HEK293 (cell line): ENCODE data around the gene JUP.
A peak's percentile ranks its signal among the peaks of the same experiment; 100 is the strongest.

Experiments used
- FEZF1 ChIP-seq: fragments of 450-650 bp; formaldehyde crosslinking; IDR thresholded peaks from 2 replicates; pipeline ENCODE4 v1.5.1; 2016; ENCODE audit warnings: missing biosample characterization, missing genetic modification characterization
- GFI1B ChIP-seq: fragments of 450-650 bp; formaldehyde crosslinking; IDR thresholded peaks from 2 replicates; pipeline ENCODE4 v1.5.1; 2016; ENCODE audit warnings: missing biosample characterization, missing genetic modification characterization
- HOXA7 ChIP-seq: sonication (generic); formaldehyde crosslinking; IDR thresholded peaks from 2 replicates; pipeline ENCODE4 v1.8.1; 2022; ENCODE audit warnings: missing genetic modification reagents, borderline replicate concordance
- MYNN ChIP-seq: fragments of 450-650 bp; formaldehyde crosslinking; IDR thresholded peaks from 2 replicates; pipeline ENCODE4 v1.5.1; 2016; ENCODE audit warnings: missing biosample characterization, missing genetic modification characterization, borderline replicate concordance
- RBAK ChIP-seq: fragments of 450-650 bp; formaldehyde crosslinking; IDR thresholded peaks from 2 replicates; pipeline ENCODE4 v1.5.1; 2016; ENCODE audit warnings: missing biosample characterization, missing genetic modification characterization
- REPIN1 ChIP-seq: fragments of 450-650 bp; formaldehyde crosslinking; IDR thresholded peaks from 2 replicates; pipeline ENCODE4 v1.5.1; 2017; ENCODE audit warnings: missing biosample characterization, missing genetic modification characterization, low read depth
- SP2 ChIP-seq: fragments of 450-650 bp; formaldehyde crosslinking; IDR thresholded peaks from 2 replicates; pipeline ENCODE4 v1.5.1; 2016; ENCODE audit warnings: missing biosample characterization, missing genetic modification characterization
- SP7 ChIP-seq: fragments of 450-650 bp; formaldehyde crosslinking; IDR thresholded peaks from 2 replicates; pipeline ENCODE4 v1.5.1; 2016; ENCODE audit warnings: missing biosample characterization, missing genetic modification characterization
- ZBTB1 ChIP-seq: fragments of 450-650 bp; formaldehyde crosslinking; IDR thresholded peaks from 2 replicates; pipeline ENCODE4 v1.5.1; 2016; ENCODE audit warnings: missing biosample characterization, missing genetic modification characterization
- ZBTB21 ChIP-seq: fragments of 450-650 bp; formaldehyde crosslinking; IDR thresholded peaks from 2 replicates; pipeline ENCODE4 v1.5.1; 2017; ENCODE audit warnings: missing biosample characterization, missing genetic modification characterization
- ZBTB48 ChIP-seq: fragments of 450-650 bp; formaldehyde crosslinking; IDR thresholded peaks from 2 replicates; pipeline ENCODE4 v1.5.1; 2016; ENCODE audit warnings: missing biosample characterization, missing genetic modification characterization
- ZNF10 ChIP-seq: fragments of 450-650 bp; formaldehyde crosslinking; IDR thresholded peaks from 2 replicates; pipeline ENCODE4 v1.5.1; 2017; ENCODE audit warnings: missing biosample characterization, missing genetic modification characterization
- ZNF114 ChIP-seq: fragments of 450-650 bp; formaldehyde crosslinking; IDR thresholded peaks from 2 replicates; pipeline ENCODE4 v1.5.0; 2017; ENCODE audit warnings: missing biosample characterization, missing genetic modification characterization
- ZNF16 ChIP-seq: fragments of 450-650 bp; formaldehyde crosslinking; IDR thresholded peaks from 2 replicates; pipeline ENCODE4 v1.5.1; 2016; ENCODE audit warnings: low read depth, missing biosample characterization, missing genetic modification characterization
- ZNF18 ChIP-seq: fragments of 450-650 bp; formaldehyde crosslinking; IDR thresholded peaks from 2 replicates; pipeline ENCODE4 v1.5.1; 2016; ENCODE audit warnings: missing biosample characterization, missing genetic modification characterization
- ZNF211 ChIP-seq: fragments of 450-650 bp; formaldehyde crosslinking; IDR thresholded peaks from 2 replicates; pipeline ENCODE4 v1.5.1; 2016; ENCODE audit warnings: low read depth, missing biosample characterization, missing genetic modification characterization
- ZNF221 ChIP-seq: fragments of 450-650 bp; formaldehyde crosslinking; IDR thresholded peaks from 2 replicates; pipeline ENCODE4 v1.5.1; 2017; ENCODE audit warnings: missing biosample characterization, missing genetic modification characterization, borderline replicate concordance
- ZNF23 ChIP-seq: fragments of 450-650 bp; formaldehyde crosslinking; IDR thresholded peaks from 2 replicates; pipeline ENCODE4 v1.5.1; 2016; ENCODE audit warnings: missing biosample characterization, missing genetic modification characterization, borderline replicate concordance
- ZNF266 ChIP-seq: fragments of 450-650 bp; formaldehyde crosslinking; IDR thresholded peaks from 2 replicates; pipeline ENCODE4 v1.5.1; 2016; ENCODE audit warnings: missing biosample characterization, missing genetic modification characterization, low read depth
- ZNF274 ChIP-seq, 2 experiments: fragments of 200-500 bp in 1 of 2; fragments of 450-650 bp in 1 of 2; sonication (Bioruptor generic) in 1 of 2; formaldehyde crosslinking in 1 of 2; IDR thresholded peaks; 2 replicates each; pipeline versions ENCODE4 v1.5.1 to v1.6.1; 2014 to 2016; ENCODE audit warnings: borderline replicate concordance in 1 of 2, inconsistent platforms in 1 of 2, low read length in 1 of 2, missing biosample characterization in 1 of 2, missing genetic modification characterization in 1 of 2
- ZNF280C ChIP-seq: fragments of 450-650 bp; formaldehyde crosslinking; IDR thresholded peaks from 2 replicates; pipeline ENCODE4 v1.5.1; 2016; ENCODE audit warnings: missing biosample characterization, missing genetic modification characterization
- ZNF324 ChIP-seq: fragments of 450-650 bp; formaldehyde crosslinking; IDR thresholded peaks from 2 replicates; pipeline ENCODE4 v1.5.1; 2016; ENCODE audit warnings: missing biosample characterization, missing genetic modification characterization
- ZNF398 ChIP-seq: fragments of 450-650 bp; formaldehyde crosslinking; IDR thresholded peaks from 2 replicates; pipeline ENCODE4 v1.5.1; 2017; ENCODE audit warnings: missing biosample characterization, missing genetic modification characterization
- ZNF426 ChIP-seq: fragments of 450-650 bp; formaldehyde crosslinking; IDR thresholded peaks from 2 replicates; pipeline ENCODE4 v1.5.1; 2017; ENCODE audit warnings: missing biosample characterization, missing genetic modification characterization, mild to moderate bottlenecking, inconsistent platforms, moderate library complexity
- ZNF48 ChIP-seq: fragments of 450-650 bp; formaldehyde crosslinking; IDR thresholded peaks from 2 replicates; pipeline ENCODE4 v1.5.1; 2016; ENCODE audit warnings: missing biosample characterization, missing genetic modification characterization
- ZNF529 ChIP-seq: fragments of 450-650 bp; formaldehyde crosslinking; IDR thresholded peaks from 2 replicates; pipeline ENCODE4 v1.5.1; 2017; ENCODE audit warnings: missing genetic modification characterization, missing biosample characterization; ENCODE audit not compliant: insufficient replicate concordance
- ZNF544 ChIP-seq: fragments of 450-650 bp; formaldehyde crosslinking; IDR thresholded peaks from 2 replicates; pipeline ENCODE4 v1.5.0; 2017; ENCODE audit warnings: missing biosample characterization, missing genetic modification characterization
- ZNF555 ChIP-seq: fragments of 450-650 bp; formaldehyde crosslinking; conservative IDR thresholded peaks from 2 replicates; pipeline ENCODE4 v1.5.1; 2017; ENCODE audit warnings: missing biosample characterization, mild to moderate bottlenecking, missing genetic modification characterization, inconsistent platforms
- ZNF580 ChIP-seq: fragments of 450-650 bp; formaldehyde crosslinking; IDR thresholded peaks from 2 replicates; pipeline ENCODE4 v1.5.1; 2016; ENCODE audit warnings: missing biosample characterization, missing genetic modification characterization
- ZNF654 ChIP-seq: fragments of 450-650 bp; formaldehyde crosslinking; IDR thresholded peaks from 2 replicates; pipeline ENCODE4 v1.5.1; 2016; ENCODE audit warnings: low read depth, missing biosample characterization, missing genetic modification characterization
- ZNF670 ChIP-seq: fragments of 450-650 bp; formaldehyde crosslinking; IDR thresholded peaks from 2 replicates; pipeline ENCODE4 v1.5.1; 2016; ENCODE audit warnings: missing biosample characterization, missing genetic modification characterization, low read depth
- TF ChIP-seq, protein P1 (sequence below): fragments of 450-650 bp; formaldehyde crosslinking; IDR thresholded peaks from 2 replicates; pipeline ENCODE4 v1.5.1; 2017; ENCODE audit warnings: missing biosample characterization, missing genetic modification characterization

JUP gene

DNA sequence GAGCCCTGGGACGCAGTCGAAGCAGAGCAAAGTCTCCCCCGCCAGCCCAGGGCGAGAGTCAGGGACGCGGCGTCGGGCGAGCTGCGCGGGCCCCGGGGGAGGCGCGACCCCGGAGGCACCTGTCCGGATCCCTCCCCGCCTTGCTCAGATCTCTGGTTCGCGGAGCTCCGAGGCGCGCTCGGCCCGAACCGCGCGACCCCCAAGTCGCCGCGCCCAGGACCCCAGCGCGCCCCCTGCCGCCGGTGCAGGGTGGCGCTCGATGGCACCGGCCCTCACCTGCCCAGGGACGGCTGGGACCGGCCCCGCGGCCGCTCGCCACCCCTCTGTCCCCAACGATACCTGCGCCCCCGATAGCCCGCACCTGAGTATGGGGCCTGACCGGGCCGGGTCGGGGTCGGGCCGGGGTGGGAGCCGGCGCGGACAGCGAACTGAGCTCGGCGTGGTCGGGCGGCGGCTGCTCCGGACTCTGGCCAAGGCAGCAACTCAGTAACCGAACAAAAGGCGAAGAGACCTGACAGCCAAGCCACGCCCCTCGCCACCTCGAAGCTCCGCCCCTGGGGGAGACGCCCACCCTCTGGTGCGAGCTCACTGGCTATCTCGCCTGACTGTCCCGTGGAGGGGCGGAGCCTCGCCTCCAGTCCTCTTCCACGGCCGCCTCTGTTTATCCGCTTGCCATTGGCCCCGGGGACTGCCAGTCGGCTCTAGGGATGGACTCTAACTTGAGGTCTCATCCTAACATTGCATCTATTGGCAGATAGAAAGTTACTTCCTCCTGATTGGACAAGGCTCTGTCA lies at the start of gene JUP (continued):
- TF ChIP-seq ZNF266 (tag by site-specific recombination) (no peak), ZNF16 (tag by site-specific recombination) (no peak), ZNF544 (tag by site-specific recombination) (no peak), ZNF555 (tag by site-specific recombination) (no peak), ZNF48 (tag by site-specific recombination) (no peak), ZNF670 (tag by site-specific recombination) (no peak), ZBTB21 (tag by site-specific recombination) (no peak), ZNF529 (tag by site-specific recombination) (no peak), ZNF221 (tag by site-specific recombination) (no peak), ZBTB48 (tag by site-specific recombination) (0 out of 2 replicates have a peak, but pooled peaks have one; percentile 51), FEZF1 (tag by site-specific recombination) (no peak), ZBTB1 (tag by site-specific recombination) (no peak), RBAK (no peak), HOXA7 (CRISPR knock-in tag) (no peak), MYNN (tag by site-specific recombination) (no peak), ZNF398 (tag by site-specific recombination) (peak; percentile 44; the same call in 1 of the 2 replicates), ZNF211 (no peak), SP2 (tag by site-specific recombination) (peak; percentile 99), ZNF426 (tag by site-specific recombination) (no peak), GFI1B (tag by site-specific recombination) (no peak), ZNF274 (IDR thresholded peaks at IDR 0.05; ENCODE audit: low read length) (no peak), ZNF274 (tag by site-specific recombination; IDR thresholded peaks at IDR 0.05; ENCODE audit: borderline replicate concordance) (no peak), SP7 (tag by site-specific recombination) (0 out of 2 replicates have a peak, but pooled peaks have one; percentile 18), ZNF23 (tag by site-specific recombination) (no peak), ZNF580 (tag by site-specific recombination) (no peak), ZNF280C (tag by site-specific recombination) (no peak), ZNF654 (tag by site-specific recombination) (no peak), REPIN1 (tag by site-specific recombination) (no peak), ZNF324 (tag by site-specific recombination) (no peak), ZNF114 (tag by site-specific recombination) (no peak), ZNF10 (tag by site-specific recombination) (peak; percentile 97), ZNF18 (tag by site-specific recombination) (no peak)
- TF ChIP-seq, protein P1, sequence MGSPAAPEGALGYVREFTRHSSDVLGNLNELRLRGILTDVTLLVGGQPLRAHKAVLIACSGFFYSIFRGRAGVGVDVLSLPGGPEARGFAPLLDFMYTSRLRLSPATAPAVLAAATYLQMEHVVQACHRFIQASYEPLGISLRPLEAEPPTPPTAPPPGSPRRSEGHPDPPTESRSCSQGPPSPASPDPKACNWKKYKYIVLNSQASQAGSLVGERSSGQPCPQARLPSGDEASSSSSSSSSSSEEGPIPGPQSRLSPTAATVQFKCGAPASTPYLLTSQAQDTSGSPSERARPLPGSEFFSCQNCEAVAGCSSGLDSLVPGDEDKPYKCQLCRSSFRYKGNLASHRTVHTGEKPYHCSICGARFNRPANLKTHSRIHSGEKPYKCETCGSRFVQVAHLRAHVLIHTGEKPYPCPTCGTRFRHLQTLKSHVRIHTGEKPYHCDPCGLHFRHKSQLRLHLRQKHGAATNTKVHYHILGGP (tag by site-specific recombination), result no peak
